Fibroblast of lung (primary cell): ENCODE measurements around the gene SLAMF8.

Experiments
- CTCF ChIP-seq, 2 donors: IDR thresholded peaks in 1 of 2; conservative IDR thresholded peaks in 1 of 2; 1 replicate in 1 of 2; 2 replicates in 1 of 2; pipeline ENCODE4 v1.5.1; 2011 to 2012; ENCODE audit warnings: low read length in 2 of 2, control low read depth in 1 of 2, inconsistent platforms in 1 of 2, low read depth in 1 of 2, mild to moderate bottlenecking in 1 of 2
- EZH2 ChIP-seq: IDR thresholded peaks from 2 replicates; pipeline ENCODE4 v1.5.1; 2012; ENCODE audit warnings: low read length, control low read depth, mild to moderate bottlenecking; ENCODE audit errors: missing control alignments

GRCh38 chr1:159880430-159880829 is 53.8 kb downstream of the SLAMF8 start:
- TF ChIP-seq CTCF (conservative IDR thresholded peaks at IDR 0.05 in 1 of 2, IDR thresholded peaks at IDR 0.05 in 1 of 2; ENCODE audit: low read depth in 1 of 2, low read length in 2 of 2): no peak
- no peak for TF ChIP-seq EZH2
